CMK (cell line): ENCODE data around the gene CIZ1.
"Not testable (repeated sequence)": the region's sequence is repeated elsewhere in the genome, so short reads cannot be mapped to it uniquely, and the experiment has no call there.

ENCODE experiments used
- DNase-seq: peaks from one replicate; pipeline ENCODE4 v3.0.0-alpha.2; 2010; ENCODE audit warnings: low read depth

The CIZ1 gene

GRCh38 chr9:128145951-128146351 is 45.4 kb downstream of the CIZ1 start:
- DNase-seq, result no peak

GRCh38 chr9:128145536-128145935 is 45.8 kb downstream of the CIZ1 start:
- no peak for DNase-seq

- DNase-seq, result no peak
Measured at GRCh38 chr9:128144239-128145181, 46.9 kb downstream of the CIZ1 start.

GRCh38 chr9:128143525-128144238 is 47.7 kb downstream of the CIZ1 start:
- DNase-seq, result peak; percentile 79

- DNase-seq, result no peak
Measured at GRCh38 chr9:128142596-128142995, 48.8 kb downstream of the CIZ1 start.

- DNase-seq, result peak; percentile 81
Measured at GRCh38 chr9:128142061-128142460, 49.3 kb downstream of the CIZ1 start.

- DNase-seq, result no peak
Measured at GRCh38 chr9:128141604-128142003, 49.8 kb downstream of the CIZ1 start.

- no peak for DNase-seq
Measured at GRCh38 chr9:128139621-128140020, 51.8 kb downstream of the CIZ1 start.

GRCh38 chr9:128138001-128138400 is 53.4 kb downstream of the CIZ1 start:
- DNase-seq, result no peak

GRCh38 chr9:128136816-128137793 is 54.3 kb downstream of the CIZ1 start:
- no peak for DNase-seq

- DNase-seq, result not testable (repeated sequence)
Measured at GRCh38 chr9:128135561-128135960, 55.8 kb downstream of the CIZ1 start.

- not testable (repeated sequence) for DNase-seq
Measured at GRCh38 chr9:128132139-128132538, 59.2 kb downstream of the CIZ1 start.

- not testable (repeated sequence) for DNase-seq
Measured at GRCh38 chr9:128131346-128131745, 60.0 kb downstream of the CIZ1 start.

- DNase-seq, result not testable (repeated sequence)
Measured at GRCh38 chr9:128130651-128131050, 60.7 kb downstream of the CIZ1 start.

- not testable (repeated sequence) for DNase-seq
Measured at GRCh38 chr9:128129976-128130590, 61.3 kb downstream of the CIZ1 start.

GRCh38 chr9:128128836-128129590 is 62.4 kb downstream of the CIZ1 start:
- no peak for DNase-seq

GRCh38 chr9:128127990-128128835 is 63.2 kb downstream of the CIZ1 start:
- peak; percentile 72 for DNase-seq

- peak; percentile 60 for DNase-seq
Measured at GRCh38 chr9:128127568-128127989, 63.8 kb downstream of the CIZ1 start, which contains the start of gene PTGES2. Gene PTGES2 (minus strand): TSS chr9:128127729. CDS start chr9:128127717, 12 bp downstream.

GRCh38 chr9:128125580-128126354 is 65.6 kb downstream of the CIZ1 start:
- no peak for DNase-seq
